Measurements from ENCODE around the gene CNTNAP2. TPM values are rescaled to one million over a fixed set of nuclear protein-coding genes. Genes with fewer than 3 reads are reported as not detected.

The CNTNAP2 gene
- total and polyA plus RNA-seq, 7 experiments from 2014 or later: 0.02 to 0.48 (median 0.24) TPM; not detected in 2

DNA sequence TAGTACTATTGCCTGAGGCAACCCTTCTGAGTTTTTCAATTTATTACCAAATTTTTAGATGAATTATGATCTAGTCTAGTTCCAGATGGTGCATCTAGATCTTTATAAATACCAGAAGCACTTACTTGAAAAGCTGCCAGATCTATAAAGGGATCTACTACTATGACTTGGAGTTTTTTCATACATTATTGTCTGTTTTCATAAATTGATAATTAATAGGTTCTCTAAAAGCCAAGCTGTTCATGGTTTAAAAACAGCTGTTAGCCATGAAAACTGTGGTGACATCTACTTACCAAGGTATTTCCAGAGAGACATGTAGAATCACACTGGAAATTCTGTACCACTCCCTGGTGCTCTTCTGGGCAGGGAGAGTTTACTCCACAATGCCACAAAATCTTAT lies 1687.4 kb downstream of the CNTNAP2 start:
- no peaks in the 10 kb centered on the region for H3K4me1 ChIP-seq (ENCODE audit: control insufficient read depth in 2 of 2, insufficient read depth in 2 of 2, low read length in 2 of 2)
- Mint-ChIP-seq H3K9me3 (peaks cover 0 to 19% (median 5%) of the 10 kb centered on the region in 11 donors), H3K4me1 (no peaks in the 10 kb centered on the region), H3K27ac (no peak overlapping the region), H3K4me3 (no peak overlapping the region), H3K36me3 (no peaks in the 10 kb centered on the region), H3K27me3 (no peaks in the 10 kb centered on the region)
- H3K4me3 ChIP-seq (ENCODE audit: low read length): no peak overlapping the region
- H3K36me3 ChIP-seq (ENCODE audit: control insufficient read depth in 2 of 3, insufficient read depth in 3 of 3, low read length in 3 of 3): no peaks in the 10 kb centered on the region
- H3K27me3 ChIP-seq (ENCODE audit: control insufficient read depth in 2 of 2, insufficient read depth in 2 of 2, low read length in 2 of 2): no peaks in the 10 kb centered on the region
- no peak overlapping the region for H3K27ac ChIP-seq (ENCODE audit: low read depth, low read length)
- no peak for DNase-seq
- ATAC-seq: no peak
- POLR2A ChIA-PET: no interaction called here
- intact Hi-C loops (cut with micrococcal nuclease): no loop called here
- CTCF ChIA-PET: no interaction called here
- H3K9me3 ChIP-seq (ENCODE audit: control insufficient read depth in 2 of 3, low read length in 3 of 3): no peaks in the 10 kb centered on the region

- no peaks in the 10 kb centered on the region for H3K27me3 Mint-ChIP-seq
- intact Hi-C loops (cut with micrococcal nuclease): no loop called here
- no peak for DNase-seq
- POLR2A ChIA-PET: no interaction called here
- Histone ChIP-seq H3K4me1 (ENCODE audit: control insufficient read depth in 2 of 2, insufficient read depth in 2 of 2, low read length in 2 of 2) (no peaks in the 10 kb centered on the region), H3K4me3 (ENCODE audit: low read length) (no peak overlapping the region), H3K27me3 (ENCODE audit: control insufficient read depth in 2 of 2, insufficient read depth in 2 of 2, low read length in 2 of 2) (no peaks in the 10 kb centered on the region), H3K27ac (ENCODE audit: low read depth, low read length) (no peak overlapping the region), H3K9me3 (ENCODE audit: control insufficient read depth in 2 of 3, low read length in 3 of 3) (no peaks in the 10 kb centered on the region), H3K36me3 (ENCODE audit: control insufficient read depth in 2 of 3, insufficient read depth in 3 of 3, low read length in 3 of 3) (no peaks in the 10 kb centered on the region)
- no peak overlapping the region for H3K4me3 Mint-ChIP-seq
- CTCF ChIA-PET: no interaction called here
- no peak overlapping the region for H3K27ac Mint-ChIP-seq
- peaks cover 0 to 19% (median 5%) of the 10 kb centered on the region in 11 donors for H3K9me3 Mint-ChIP-seq
- H3K4me1 Mint-ChIP-seq: no peaks in the 10 kb centered on the region
- no peak for ATAC-seq
- H3K36me3 Mint-ChIP-seq: no peaks in the 10 kb centered on the region
Observed at GRCh38 chr7:147805996-147806576, 1689.5 kb downstream of the CNTNAP2 start.

- H3K27me3 Mint-ChIP-seq: no peaks in the 10 kb centered on the region
Observed at GRCh38 chr7:147809786-147810185, 1693.2 kb downstream of the CNTNAP2 start.

DNA sequence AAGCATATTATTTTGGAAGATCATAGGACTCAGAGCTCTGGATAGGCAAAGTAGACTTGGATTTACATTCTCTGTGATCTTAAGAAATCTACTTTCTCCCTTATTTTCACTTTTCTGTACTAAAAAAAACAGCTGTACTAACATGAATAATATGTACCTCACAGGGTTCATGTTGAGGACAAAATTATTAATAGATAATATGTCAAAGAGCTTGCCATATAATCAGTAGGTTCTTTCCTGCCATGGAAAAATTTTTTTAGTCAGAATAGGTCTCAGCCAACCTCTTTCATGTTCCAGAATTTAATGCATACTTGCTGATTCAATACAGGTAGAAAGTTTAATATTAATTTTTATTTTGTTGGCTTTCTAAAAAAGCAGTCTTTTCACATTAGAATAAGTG lies 1693.7 kb downstream of the CNTNAP2 start:
- H3K27ac Mint-ChIP-seq: no peak overlapping the region
- ChIA-PET POLR2A (no interaction called here), CTCF (no interaction called here)
- Histone ChIP-seq H3K27me3 (ENCODE audit: control insufficient read depth in 2 of 2, insufficient read depth in 2 of 2, low read length in 2 of 2) (no peaks in the 10 kb centered on the region), H3K9me3 (ENCODE audit: control insufficient read depth in 2 of 3, low read length in 3 of 3) (no peaks in the 10 kb centered on the region), H3K27ac (ENCODE audit: low read depth, low read length) (no peak overlapping the region), H3K4me3 (ENCODE audit: low read length) (no peak overlapping the region), H3K4me1 (ENCODE audit: control insufficient read depth in 2 of 2, insufficient read depth in 2 of 2, low read length in 2 of 2) (no peaks in the 10 kb centered on the region), H3K36me3 (ENCODE audit: control insufficient read depth in 2 of 3, insufficient read depth in 3 of 3, low read length in 3 of 3) (no peaks in the 10 kb centered on the region)
- peaks cover 0 to 17% (median 7%) of the 10 kb centered on the region in 11 donors for H3K9me3 Mint-ChIP-seq
- ATAC-seq (no peak), DNase-seq (no peak)
- H3K4me3 Mint-ChIP-seq: no peak overlapping the region
- intact Hi-C loops (cut with micrococcal nuclease): no loop called here
- no peaks in the 10 kb centered on the region for H3K27me3 Mint-ChIP-seq
- H3K4me1 Mint-ChIP-seq: no peaks in the 10 kb centered on the region
- H3K36me3 Mint-ChIP-seq: no peaks in the 10 kb centered on the region

More at GRCh38 chr7:147809786-147810185, 1693.2 kb downstream of the CNTNAP2 start:
- H3K9me3 ChIP-seq (ENCODE audit: control insufficient read depth in 2 of 3, low read length in 3 of 3): no peaks in the 10 kb centered on the region
- H3K4me3 ChIP-seq (ENCODE audit: low read length): no peak overlapping the region
- DNase-seq: no peak
- H3K27ac Mint-ChIP-seq: no peak overlapping the region
- POLR2A ChIA-PET: no interaction called here
- no peak overlapping the region for H3K27ac ChIP-seq (ENCODE audit: low read depth, low read length)
- H3K36me3 ChIP-seq (ENCODE audit: control insufficient read depth in 2 of 3, insufficient read depth in 3 of 3, low read length in 3 of 3): no peaks in the 10 kb centered on the region
- H3K4me1 Mint-ChIP-seq: no peaks in the 10 kb centered on the region
- peaks cover 0 to 19% (median 7%) of the 10 kb centered on the region in 11 donors for H3K9me3 Mint-ChIP-seq
- no peak for ATAC-seq
- H3K4me3 Mint-ChIP-seq: no peak overlapping the region
- intact Hi-C loops (cut with micrococcal nuclease): no loop called here
- H3K27me3 ChIP-seq (ENCODE audit: control insufficient read depth in 2 of 2, insufficient read depth in 2 of 2, low read length in 2 of 2): no peaks in the 10 kb centered on the region
- no peaks in the 10 kb centered on the region for H3K4me1 ChIP-seq (ENCODE audit: control insufficient read depth in 2 of 2, insufficient read depth in 2 of 2, low read length in 2 of 2)
- CTCF ChIA-PET: no interaction called here
- no peaks in the 10 kb centered on the region for H3K36me3 Mint-ChIP-seq

DNA sequence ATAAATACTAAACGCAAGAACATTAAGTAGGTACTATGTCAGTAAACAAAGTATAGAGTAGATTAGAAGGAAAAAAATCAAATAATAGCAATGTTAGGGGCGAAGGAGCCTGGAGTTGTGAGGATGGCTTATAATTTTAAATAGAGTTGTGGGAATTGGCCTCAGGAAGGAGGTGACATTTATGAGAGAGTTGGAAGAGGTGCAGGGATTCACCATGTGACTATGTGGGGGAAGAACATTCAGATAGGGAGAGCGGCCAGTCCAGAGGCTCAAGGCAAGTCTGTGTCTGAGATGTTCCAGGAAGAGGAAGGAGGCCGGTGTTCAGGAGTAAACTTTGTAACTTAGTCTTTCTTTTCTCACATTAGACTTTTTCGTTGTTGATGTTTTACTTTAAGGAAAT lies 1695.3 kb downstream of the CNTNAP2 start:
- CTCF ChIA-PET: no interaction called here
- H3K27ac ChIP-seq (ENCODE audit: low read depth, low read length): no peak overlapping the region
- H3K4me1 Mint-ChIP-seq: no peaks in the 10 kb centered on the region
- no peaks in the 10 kb centered on the region for H3K36me3 ChIP-seq (ENCODE audit: control insufficient read depth in 2 of 3, insufficient read depth in 3 of 3, low read length in 3 of 3)
- no peaks in the 10 kb centered on the region for H3K4me1 ChIP-seq (ENCODE audit: control insufficient read depth in 2 of 2, insufficient read depth in 2 of 2, low read length in 2 of 2)
- H3K36me3 Mint-ChIP-seq: no peaks in the 10 kb centered on the region
- ATAC-seq (no peak), DNase-seq (no peak)
- peaks cover 0 to 12% (median 2%) of the 10 kb centered on the region in 11 donors for H3K9me3 Mint-ChIP-seq
- H3K27ac Mint-ChIP-seq: no peak overlapping the region
- POLR2A ChIA-PET: no interaction called here
- intact Hi-C loops (cut with micrococcal nuclease): no loop called here
- no peaks in the 10 kb centered on the region for H3K27me3 ChIP-seq (ENCODE audit: control insufficient read depth in 2 of 2, insufficient read depth in 2 of 2, low read length in 2 of 2)
- H3K9me3 ChIP-seq (ENCODE audit: control insufficient read depth in 2 of 3, low read length in 3 of 3): no peaks in the 10 kb centered on the region
- H3K4me3 ChIP-seq (ENCODE audit: low read length): no peak overlapping the region
- no peak overlapping the region for H3K4me3 Mint-ChIP-seq
- no peaks in the 10 kb centered on the region for H3K27me3 Mint-ChIP-seq

GRCh38 chr7:147813316-147813715 lies 1696.7 kb downstream of the CNTNAP2 start:
- Mint-ChIP-seq H3K27me3 (no peaks in the 10 kb centered on the region), H3K9me3 (peaks cover 0 to 10% (median 3%) of the 10 kb centered on the region in 11 donors), H3K4me1 (no peaks in the 10 kb centered on the region), H3K4me3 (no peak overlapping the region), H3K36me3 (no peaks in the 10 kb centered on the region), H3K27ac (no peak overlapping the region)
- DNase-seq: no peak
- Histone ChIP-seq H3K4me1 (ENCODE audit: control insufficient read depth in 2 of 2, insufficient read depth in 2 of 2, low read length in 2 of 2) (no peaks in the 10 kb centered on the region), H3K36me3 (ENCODE audit: control insufficient read depth in 2 of 3, insufficient read depth in 3 of 3, low read length in 3 of 3) (no peaks in the 10 kb centered on the region), H3K27me3 (ENCODE audit: control insufficient read depth in 2 of 2, insufficient read depth in 2 of 2, low read length in 2 of 2) (no peaks in the 10 kb centered on the region), H3K4me3 (ENCODE audit: low read length) (no peak overlapping the region), H3K27ac (ENCODE audit: low read depth, low read length) (no peak overlapping the region), H3K9me3 (ENCODE audit: control insufficient read depth in 2 of 3, low read length in 3 of 3) (no peaks in the 10 kb centered on the region)
- ChIA-PET POLR2A (no interaction called here), CTCF (no interaction called here)
- ATAC-seq: no peak
- intact Hi-C loops (cut with micrococcal nuclease): no loop called here

- no peaks in the 10 kb centered on the region for H3K4me1 ChIP-seq (ENCODE audit: control insufficient read depth in 2 of 2, insufficient read depth in 2 of 2, low read length in 2 of 2)
- CTCF ChIA-PET: no interaction called here
- no peaks in the 10 kb centered on the region for H3K27me3 Mint-ChIP-seq
- H3K27me3 ChIP-seq (ENCODE audit: control insufficient read depth in 2 of 2, insufficient read depth in 2 of 2, low read length in 2 of 2): no peaks in the 10 kb centered on the region
- peaks cover 0 to 13% (median 2%) of the 10 kb centered on the region in 11 donors for H3K9me3 Mint-ChIP-seq
- DNase-seq (no peak), ATAC-seq (no peak)
- H3K36me3 ChIP-seq (ENCODE audit: control insufficient read depth in 2 of 3, insufficient read depth in 3 of 3, low read length in 3 of 3): no peaks in the 10 kb centered on the region
- no peaks in the 10 kb centered on the region for H3K9me3 ChIP-seq (ENCODE audit: control insufficient read depth in 2 of 3, low read length in 3 of 3)
- H3K4me3 ChIP-seq (ENCODE audit: low read length): no peak overlapping the region
- H3K4me3 Mint-ChIP-seq: no peak overlapping the region
- H3K36me3 Mint-ChIP-seq: no peaks in the 10 kb centered on the region
- H3K27ac Mint-ChIP-seq: no peak overlapping the region
- POLR2A ChIA-PET: no interaction called here
- intact Hi-C loops (cut with micrococcal nuclease): no loop called here
- no peaks in the 10 kb centered on the region for H3K4me1 Mint-ChIP-seq
- H3K27ac ChIP-seq (ENCODE audit: low read depth, low read length): no peak overlapping the region
Observed at GRCh38 chr7:147818317-147818716, 1701.7 kb downstream of the CNTNAP2 start.
